ENCODE results near the gene TMEM129. TPM values are rescaled to one million over a fixed set of nuclear protein-coding genes. Genes with fewer than 3 reads are reported as not detected.
A peak's percentile ranks its signal among the peaks of the same experiment; 100 is the strongest.

Gene TMEM129
- total and polyA plus RNA-seq, 11 donors: 28.6 to 73.3 (median 37.2) TPM

- peak overlapping the region in 2 of 12 donors; percentile 22 to 99 for H3K27ac ChIP-seq
These were observed 4.8 kb downstream of the TMEM129 start for GRCh38 chr4:1716065-1716945.

DNA sequence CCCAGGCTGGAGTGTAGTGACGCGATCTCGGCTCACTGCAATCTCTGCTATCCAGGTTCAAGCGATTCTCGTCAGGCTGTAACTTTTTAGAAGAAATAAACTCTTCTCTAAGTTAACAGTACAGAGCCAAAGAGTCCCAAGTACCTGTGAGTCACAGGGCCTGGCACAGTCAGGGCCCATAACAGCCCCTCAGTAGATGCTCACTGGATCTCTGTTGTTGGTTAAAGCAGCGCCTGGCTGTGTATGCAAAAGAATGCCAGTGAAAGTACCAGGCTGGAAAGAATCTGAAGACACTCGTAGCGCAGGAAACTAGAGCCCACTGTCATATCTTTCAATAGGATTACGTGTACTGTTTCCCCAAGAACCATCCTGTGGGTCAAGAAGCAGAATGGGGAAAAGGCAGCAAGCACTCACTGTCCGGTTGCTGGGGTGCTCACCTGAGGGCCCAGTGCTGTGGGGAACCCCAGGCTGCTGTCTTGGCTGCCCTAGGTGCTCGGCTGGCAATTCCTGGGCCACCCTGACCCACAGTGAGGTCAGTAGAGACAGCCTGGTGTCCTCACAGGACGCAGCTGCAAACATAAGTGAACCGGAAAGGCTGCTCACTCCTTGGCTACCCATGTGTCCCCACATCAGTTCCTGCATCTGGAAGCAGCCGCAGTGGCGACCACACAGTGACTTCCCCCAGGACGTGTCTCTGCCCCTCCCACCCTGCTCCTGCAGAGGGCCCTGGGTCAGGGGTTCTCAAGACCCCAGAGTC lies 5.9 kb downstream of the TMEM129 start:
- Histone ChIP-seq H3K27ac (peak overlapping the region in 7 of 12 donors; percentile 5 to 99 (median 43)), H3K36me3 (peaks cover 0 to 33% (median 17%) of the 10 kb centered on the region in 9 donors), H3K27me3 (no peaks in the 10 kb centered on the region), H3K4me3 (no peak overlapping the region), H3K4me1 (peaks cover 0 to 76% (median 56%) of the 10 kb centered on the region in 12 donors), H3K9me3 (no peaks in the 10 kb centered on the region)
- 58 to 66% (median 62%) methylated on average over 15 to 16 of the region's 16 CpGs for WGBS, 4 donors
- intact Hi-C loops (cut with DNase I): loop anchor here in 1 of 10 donors (5.0 kb wide), 1 partner anchor 33 kb away; the partner anchor contains the start of gene FAM53A
- ATAC-seq: no peak
- TF ChIP-seq POLR2A (IDR thresholded peaks at IDR 0.05) (no peak), CTCF (IDR thresholded peaks at IDR 0.05) (no peak)
- DNase-seq: no peak

More at GRCh38 chr4:1716065-1716945, 4.8 kb downstream of the TMEM129 start:
- TF ChIP-seq CTCF (IDR thresholded peaks at IDR 0.05): no peak
- no peak for TF ChIP-seq POLR2A (IDR thresholded peaks at IDR 0.05)
- no peaks in the 10 kb centered on the region for H3K27me3 ChIP-seq
- no peak for DNase-seq
- H3K4me3 ChIP-seq: no peak overlapping the region
- ATAC-seq: no peak
- WGBS, 4 donors: 82 to 87% (median 85%) methylated on average over 9 to 15 of the region's 15 CpGs
- peaks cover 0 to 70% (median 48%) of the 10 kb centered on the region in 12 donors for H3K4me1 ChIP-seq
- intact Hi-C loops (cut with DNase I): loop anchor here in 1 of 10 donors (5.0 kb wide), 1 partner anchor 34 kb away; the partner anchor contains the start of gene FAM53A
- H3K9me3 ChIP-seq: no peaks in the 10 kb centered on the region
- H3K36me3 ChIP-seq: peaks cover 0 to 30% (median 15%) of the 10 kb centered on the region in 9 donors

DNA sequence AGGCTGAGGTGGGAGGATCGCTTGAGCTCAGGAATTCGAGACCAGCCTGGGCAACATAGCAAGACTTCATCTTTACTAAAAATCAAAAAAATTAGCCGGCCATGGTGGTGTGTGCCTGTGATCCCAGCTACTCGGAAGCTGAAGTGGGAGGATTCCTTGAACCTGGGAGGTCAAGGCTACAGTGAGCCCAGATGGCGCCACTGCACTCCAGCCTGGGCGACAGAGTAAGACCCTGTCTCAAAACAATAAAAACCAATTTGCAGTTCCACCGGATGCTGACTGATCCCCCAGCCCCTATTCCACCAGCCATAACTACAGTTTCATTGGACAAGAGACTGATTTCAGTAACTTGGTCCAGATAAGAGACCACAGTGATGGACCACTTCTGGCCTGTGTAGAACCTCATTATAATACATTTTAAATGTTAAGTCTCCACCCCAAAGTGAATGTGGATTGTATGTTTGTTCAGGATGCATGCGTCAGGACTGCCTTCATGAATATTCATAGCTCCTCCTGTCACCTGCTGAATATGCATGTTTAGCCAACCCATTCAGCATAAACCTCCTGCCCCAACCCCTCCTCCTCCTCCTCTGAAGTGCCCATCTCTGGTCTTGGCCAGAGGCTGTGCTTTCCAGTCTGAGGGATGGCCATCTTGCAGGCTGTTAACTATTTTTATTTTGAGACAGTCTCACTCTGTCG lies 6.7 kb downstream of the TMEM129 start:
- ATAC-seq: no peak
- intact Hi-C loops (cut with DNase I): loop anchor here in 3 of 10 donors (5.0 kb wide), 2 partner anchors 32 to 367 kb away; partner anchors contain the start of genes UVSSA (in 2 of the 3) and FAM53A (in 1 of the 3)
- no peak for TF ChIP-seq POLR2A (IDR thresholded peaks at IDR 0.05)
- no peak for TF ChIP-seq CTCF (IDR thresholded peaks at IDR 0.05)
- no peak for DNase-seq
- Histone ChIP-seq H3K9me3 (no peaks in the 10 kb centered on the region), H3K4me3 (peak overlapping the region in 1 of 12 donors; percentile 97), H3K36me3 (peaks cover 0 to 37% (median 20%) of the 10 kb centered on the region in 9 donors), H3K27me3 (no peaks in the 10 kb centered on the region), H3K27ac (peak overlapping the region in 6 of 12 donors; percentile 5 to 99 (median 44)), H3K4me1 (peaks cover 0 to 71% (median 49%) of the 10 kb centered on the region in 12 donors)
- WGBS, 4 donors: 67 to 73% (median 70%) methylated on average over 9 of the region's 9 CpGs
